Astrocyte (in vitro differentiated cells and primary cell): Measurements from ENCODE around the gene TEDC2. TPM values are rescaled to one million over a fixed set of nuclear protein-coding genes. Genes with fewer than 3 reads are reported as not detected.

Experiments used
- DNase-seq: peaks from one replicate; pipeline ENCODE4 v3.0.0-alpha.2; 2010; ENCODE audit warnings: low read depth
- FAIRE-seq: peaks from 2 replicates; lab custom pipeline; 2011; peaks lifted over from hg19 to GRCh38; lab: Jason Lieb, UNC
- H2AFZ ChIP-seq: 2 replicates; pipeline ENCODE4 v1.6.0; 2012; ENCODE audit warnings: low read depth, low read length, inconsistent platforms
- H3K27ac ChIP-seq: 2 replicates; pipeline ENCODE4 v1.5.1; 2011; ENCODE audit warnings: low read depth, low read length, inconsistent platforms
- H3K27me3 ChIP-seq: 2 replicates; pipeline ENCODE4 v1.6.0; 2011; ENCODE audit warnings: low read length, inconsistent platforms; ENCODE audit not compliant: insufficient read depth
- H3K36me3 ChIP-seq: 2 replicates; pipeline ENCODE4 v1.5.1; 2011; ENCODE audit warnings: low read length, inconsistent platforms; ENCODE audit not compliant: insufficient read depth
- H3K4me1 ChIP-seq: 2 replicates; pipeline ENCODE4 v1.5.1; 2011; ENCODE audit warnings: low read length, inconsistent platforms; ENCODE audit not compliant: insufficient read depth
- H3K4me2 ChIP-seq: 2 replicates; pipeline ENCODE4 v1.6.0; 2012; ENCODE audit warnings: low read length, inconsistent platforms
- H3K4me3 ChIP-seq: 2 replicates; pipeline ENCODE4 v1.5.1; 2011; ENCODE audit warnings: low read depth, mild to moderate bottlenecking, low read length, inconsistent platforms; ENCODE audit not compliant: insufficient read depth
- H3K79me2 ChIP-seq: 2 replicates; pipeline ENCODE4 v1.6.0; 2012; ENCODE audit warnings: mild to moderate bottlenecking, low read length, inconsistent platforms; ENCODE audit not compliant: insufficient read depth
- H3K9ac ChIP-seq: 2 replicates; pipeline ENCODE4 v1.6.0; 2012; ENCODE audit warnings: mild to moderate bottlenecking, low read length, inconsistent platforms
- H3K9me3 ChIP-seq: 2 replicates; pipeline ENCODE4 v1.5.1; 2012; ENCODE audit warnings: low read depth, mild to moderate bottlenecking, low read length, inconsistent platforms; ENCODE audit not compliant: insufficient read depth
- H4K20me1 ChIP-seq: 2 replicates; pipeline ENCODE4 v1.6.0; 2012; ENCODE audit warnings: low read length, inconsistent platforms; ENCODE audit not compliant: insufficient read depth
- H3K27ac Mint-ChIP-seq: one replicate; pipeline ENCODE4 v1.8.0; 2021; ENCODE audit warnings: mild to moderate bottlenecking, mixed read lengths; ENCODE audit not compliant: unreplicated experiment
- H3K27me3 Mint-ChIP-seq: one replicate; pipeline ENCODE4 v1.8.0; 2021; ENCODE audit warnings: low read depth, mixed read lengths; ENCODE audit not compliant: unreplicated experiment
- H3K36me3 Mint-ChIP-seq: one replicate; pipeline ENCODE4 v1.8.0; 2021; ENCODE audit warnings: low read depth, mixed read lengths; ENCODE audit not compliant: unreplicated experiment
- H3K4me1 Mint-ChIP-seq: one replicate; pipeline ENCODE4 v1.8.0; 2021; ENCODE audit warnings: low read depth, mixed read lengths; ENCODE audit not compliant: unreplicated experiment
- H3K4me3 Mint-ChIP-seq: one replicate; pipeline ENCODE4 v1.8.0; 2021; ENCODE audit warnings: mild to moderate bottlenecking, moderate library complexity, mixed read lengths; ENCODE audit not compliant: unreplicated experiment
- H3K9me3 Mint-ChIP-seq: one replicate; pipeline ENCODE4 v1.8.0; 2021; ENCODE audit warnings: mild to moderate bottlenecking, mixed read lengths; ENCODE audit not compliant: unreplicated experiment
- CTCF ChIP-seq: IDR thresholded peaks from 2 replicates; pipeline ENCODE4 v1.5.1; 2011; ENCODE audit warnings: low read depth, mild to moderate bottlenecking, inconsistent platforms, low read length, moderate library complexity; ENCODE audit not compliant: insufficient read depth
- EZH2 ChIP-seq: IDR thresholded peaks from 2 replicates; pipeline ENCODE4 v1.6.1; 2012; ENCODE audit warnings: mild to moderate bottlenecking, low read length, inconsistent platforms; ENCODE audit not compliant: insufficient read depth
- total RNA-seq: library from RNA; stranded (reverse); gene quantifications from 2 replicates; pipeline ENCODE4 v1.2.1, GENCODE V29; 2021

TEDC2 gene
- total RNA-seq, 1 donor from 2014 or later = 6.0 TPM

GRCh38 chr16:2499454-2499853 is 39.5 kb downstream of the TEDC2 start:
- TF ChIP-seq CTCF (no peak), EZH2 (no peak)
- Histone ChIP-seq H3K4me1 (peaks cover 12% of the 10 kb centered on the region), H2AFZ (no peak overlapping the region), H3K4me2 (no peak overlapping the region), H3K79me2 (no peaks in the 10 kb centered on the region), H4K20me1 (peaks cover 19% of the 10 kb centered on the region), H3K36me3 (no peaks in the 10 kb centered on the region), H3K9me3 (no peaks in the 10 kb centered on the region), H3K27ac (no peak overlapping the region), H3K9ac (no peak overlapping the region), H3K27me3 (no peaks in the 10 kb centered on the region), H3K4me3 (no peak overlapping the region)
- H3K4me3 Mint-ChIP-seq = no peak overlapping the region
- H3K36me3 Mint-ChIP-seq = peaks cover 5% of the 10 kb centered on the region
- H3K4me1 Mint-ChIP-seq = peaks cover 8% of the 10 kb centered on the region
- no peak overlapping the region for H3K27ac Mint-ChIP-seq
- no peaks in the 10 kb centered on the region for H3K27me3 Mint-ChIP-seq
- FAIRE-seq = no peak
- DNase-seq = no peak
- H3K9me3 Mint-ChIP-seq = no peaks in the 10 kb centered on the region

GRCh38 chr16:2499890-2500429 is 40.1 kb downstream of the TEDC2 start:
- Histone ChIP-seq H2AFZ (no peak overlapping the region), H3K9me3 (no peaks in the 10 kb centered on the region), H3K9ac (no peak overlapping the region), H3K36me3 (no peaks in the 10 kb centered on the region), H3K79me2 (no peaks in the 10 kb centered on the region), H3K27me3 (no peaks in the 10 kb centered on the region), H3K4me1 (peaks cover 12% of the 10 kb centered on the region), H3K4me2 (no peak overlapping the region), H3K27ac (no peak overlapping the region), H3K4me3 (no peak overlapping the region), H4K20me1 (peaks cover 19% of the 10 kb centered on the region)
- H3K9me3 Mint-ChIP-seq = no peaks in the 10 kb centered on the region
- no peaks in the 10 kb centered on the region for H3K27me3 Mint-ChIP-seq
- FAIRE-seq (no peak), DNase-seq (no peak)
- no peak overlapping the region for H3K27ac Mint-ChIP-seq
- TF ChIP-seq CTCF (no peak), EZH2 (no peak)
- H3K4me3 Mint-ChIP-seq = no peak overlapping the region
- H3K4me1 Mint-ChIP-seq = peaks cover 8% of the 10 kb centered on the region
- peaks cover 5% of the 10 kb centered on the region for H3K36me3 Mint-ChIP-seq

GRCh38 chr16:2500430-2500917 is 40.6 kb downstream of the TEDC2 start:
- TF ChIP-seq EZH2 (no peak), CTCF (no peak)
- H3K4me1 ChIP-seq = peaks cover 12% of the 10 kb centered on the region
- Mint-ChIP-seq H3K36me3 (peaks cover 5% of the 10 kb centered on the region), H3K4me3 (no peak overlapping the region), H3K4me1 (peaks cover 8% of the 10 kb centered on the region), H3K9me3 (no peaks in the 10 kb centered on the region), H3K27ac (no peak overlapping the region), H3K27me3 (no peaks in the 10 kb centered on the region)
- no peak overlapping the region for H3K4me2 ChIP-seq
- no peaks in the 10 kb centered on the region for H3K9me3 ChIP-seq
- no peak overlapping the region for H3K27ac ChIP-seq
- no peak overlapping the region for H3K9ac ChIP-seq
- H3K27me3 ChIP-seq = no peaks in the 10 kb centered on the region
- no peaks in the 10 kb centered on the region for H3K36me3 ChIP-seq
- FAIRE-seq (no peak), DNase-seq (no peak)
- H3K79me2 ChIP-seq = no peaks in the 10 kb centered on the region
- H4K20me1 ChIP-seq = peaks cover 19% of the 10 kb centered on the region
- H3K4me3 ChIP-seq = no peak overlapping the region
- no peak overlapping the region for H2AFZ ChIP-seq
